GM12891 (cell line): Measurements from ENCODE around the gene ZCWPW1.
"Not testable (repeated sequence)": the region's sequence is repeated elsewhere in the genome, so short reads cannot be mapped to it uniquely, and the experiment has no call there.

Experiments used
- DNase-seq: peaks from one replicate; pipeline ENCODE4 v3.0.0; 2011; ENCODE audit warnings: low spot score; ENCODE audit not compliant: insufficient read length
- FAIRE-seq: peaks from 2 replicates; lab custom pipeline; 2011; peaks lifted over from hg19 to GRCh38; lab: Jason Lieb, UNC
- PAX5 ChIP-seq: IDR thresholded peaks from 2 replicates; pipeline ENCODE4 v1.6.1; 2011; ENCODE audit warnings: low read length, moderate library complexity, mild to moderate bottlenecking; ENCODE audit not compliant: insufficient read depth, severe bottlenecking
- POLR2A ChIP-seq: IDR thresholded peaks from 2 replicates; pipeline ENCODE4 v1.6.1; 2011; ENCODE audit warnings: low read depth, low read length, control low read depth
- POLR2AphosphoS5 ChIP-seq: IDR thresholded peaks from 2 replicates; pipeline ENCODE4 v1.6.1; 2011; ENCODE audit warnings: low read depth, low read length, control low read depth
- POU2F2 ChIP-seq: IDR thresholded peaks from 2 replicates; pipeline ENCODE4 v1.6.1; 2011; ENCODE audit warnings: low read depth, mild to moderate bottlenecking, control low read depth, low read length, moderate library complexity
- SPI1 ChIP-seq: IDR thresholded peaks from 2 replicates; pipeline ENCODE4 v1.6.1; 2011; ENCODE audit warnings: low read depth, low read length, control low read depth
- TAF1 ChIP-seq: IDR thresholded peaks from 2 replicates; pipeline ENCODE4 v1.6.1; 2011; ENCODE audit warnings: low read depth, low read length, control low read depth

The ZCWPW1 gene

GRCh38 chr7:100389437-100390088, 38.9 kb downstream of the ZCWPW1 start:
- no peak for TF ChIP-seq POU2F2
- no peak for TF ChIP-seq PAX5
- no peak for TF ChIP-seq POLR2A
- no peak for TF ChIP-seq SPI1
- TF ChIP-seq TAF1: no peak
- no peak for TF ChIP-seq POLR2AphosphoS5
- DNase-seq: no peak
- no peak for FAIRE-seq

- TF ChIP-seq POLR2AphosphoS5 (no peak), PAX5 (no peak), TAF1 (no peak), POLR2A (no peak), POU2F2 (no peak), SPI1 (no peak)
- no peak for FAIRE-seq
- DNase-seq: no peak
Observed at GRCh38 chr7:100387695-100388094, 40.8 kb downstream of the ZCWPW1 start.

- no peak for DNase-seq
- no peak for TF ChIP-seq TAF1
- no peak for TF ChIP-seq PAX5
- TF ChIP-seq POU2F2: no peak
- TF ChIP-seq POLR2A: no peak
- TF ChIP-seq SPI1: no peak
- TF ChIP-seq POLR2AphosphoS5: no peak
- no peak for FAIRE-seq
Observed at GRCh38 chr7:100386940-100387339, 41.6 kb downstream of the ZCWPW1 start.

- FAIRE-seq (peak; percentile 56), DNase-seq (no peak)
- TF ChIP-seq POU2F2: no peak
- TF ChIP-seq SPI1: no peak
- TF ChIP-seq PAX5: no peak
- TF ChIP-seq TAF1: no peak
- no peak for TF ChIP-seq POLR2AphosphoS5
- TF ChIP-seq POLR2A: no peak
Observed at GRCh38 chr7:100384628-100385294, 43.7 kb downstream of the ZCWPW1 start.

- not testable (repeated sequence) for DNase-seq
- peak; percentile 71 for FAIRE-seq
Observed at GRCh38 chr7:100382234-100382853, 46.2 kb downstream of the ZCWPW1 start.

- not testable (repeated sequence) for FAIRE-seq, DNase-seq
Observed at GRCh38 chr7:100381531-100382233, 46.8 kb downstream of the ZCWPW1 start.

GRCh38 chr7:100380196-100380595, 48.3 kb downstream of the ZCWPW1 start:
- FAIRE-seq: no peak
- TF ChIP-seq POLR2A: no peak
- TF ChIP-seq POU2F2: no peak
- TF ChIP-seq POLR2AphosphoS5: no peak
- no peak for TF ChIP-seq PAX5
- no peak for DNase-seq

GRCh38 chr7:100378114-100378755, 50.3 kb downstream of the ZCWPW1 start:
- TF ChIP-seq SPI1 (no peak), POU2F2 (no peak)
- FAIRE-seq: no peak

GRCh38 chr7:100376066-100376465, 52.4 kb downstream of the ZCWPW1 start:
- DNase-seq (no peak), FAIRE-seq (no peak)
- TF ChIP-seq PAX5: no peak
- no peak for TF ChIP-seq TAF1
- no peak for TF ChIP-seq POLR2A
- TF ChIP-seq SPI1: no peak
- no peak for TF ChIP-seq POLR2AphosphoS5
- TF ChIP-seq POU2F2: no peak

More at GRCh38 chr7:100378114-100378755, 50.3 kb downstream of the ZCWPW1 start:
- no peak for DNase-seq
